IPS DF 6.9 (cell line): ENCODE data around the gene STARD9.

ENCODE experiments used
- DNase-seq: peaks from one replicate; pipeline ENCODE4 v3.0.0-alpha.2; 2013; ENCODE audit warnings: low read depth, low spot score
- H3K27ac ChIP-seq: one replicate; pipeline ENCODE4 v1.5.1; 2013; ENCODE audit warnings: low read length, control low read depth
- H3K27me3 ChIP-seq: 2 replicates; pipeline ENCODE4 v1.6.1; 2013; ENCODE audit warnings: mild to moderate bottlenecking, low read length; ENCODE audit not compliant: control insufficient read depth, insufficient read depth
- H3K36me3 ChIP-seq: 2 replicates; pipeline ENCODE4 v1.6.1; 2013; ENCODE audit warnings: low read length; ENCODE audit not compliant: control insufficient read depth, insufficient read depth
- H3K4me1 ChIP-seq: 2 replicates; pipeline ENCODE4 v1.6.1; 2013; ENCODE audit warnings: low read length; ENCODE audit not compliant: control insufficient read depth, insufficient read depth
- H3K4me3 ChIP-seq: 2 replicates; pipeline ENCODE4 v1.5.1; 2013; ENCODE audit warnings: mild to moderate bottlenecking, low read length
- H3K9me3 ChIP-seq: 2 replicates; pipeline ENCODE4 v1.6.1; 2013; ENCODE audit warnings: low read length, inconsistent platforms; ENCODE audit not compliant: control insufficient read depth, insufficient read depth
- WGBS: extraction: QIAGEN DNeasy Blood & Tissue Kit; methylation state at CpG from one replicate; pipeline ENCODE4 v1.1.7; 2013; ENCODE audit warnings: mixed read lengths, missing lambda C conversion rate; ENCODE audit not compliant: insufficient read length, insufficient coverage; 5-methylcytosine and 5-hydroxymethylcytosine counted together

The STARD9 gene

DNA sequence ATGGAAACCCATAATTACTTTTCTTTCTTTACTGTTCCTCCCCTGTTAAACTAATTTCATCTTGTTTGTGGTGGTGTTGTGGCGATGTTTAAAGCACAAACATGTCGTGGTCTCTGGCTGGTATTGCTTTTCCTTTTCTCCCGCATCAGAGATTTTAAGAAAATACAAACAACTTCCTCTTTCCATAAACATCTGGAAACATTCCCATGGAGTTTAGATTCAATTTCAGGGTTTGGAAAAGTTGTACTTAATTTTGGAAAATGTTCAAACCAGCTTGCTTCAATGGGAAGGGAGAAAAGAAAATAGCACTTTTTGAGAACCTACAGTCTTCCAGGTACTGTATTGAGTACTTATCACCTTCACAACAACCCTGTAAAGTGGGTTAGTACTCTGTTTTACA is 30.4 kb downstream of the STARD9 start:
- WGBS, result no CpG with 5 or more reads among the region's 3 CpGs
- DNase-seq, result no peak
- Histone ChIP-seq H3K4me3 (no peak overlapping the region), H3K36me3 (no peaks in the 10 kb centered on the region), H3K4me1 (no peaks in the 10 kb centered on the region), H3K9me3 (no peaks in the 10 kb centered on the region), H3K27me3 (no peaks in the 10 kb centered on the region), H3K27ac (no peak overlapping the region)

DNA sequence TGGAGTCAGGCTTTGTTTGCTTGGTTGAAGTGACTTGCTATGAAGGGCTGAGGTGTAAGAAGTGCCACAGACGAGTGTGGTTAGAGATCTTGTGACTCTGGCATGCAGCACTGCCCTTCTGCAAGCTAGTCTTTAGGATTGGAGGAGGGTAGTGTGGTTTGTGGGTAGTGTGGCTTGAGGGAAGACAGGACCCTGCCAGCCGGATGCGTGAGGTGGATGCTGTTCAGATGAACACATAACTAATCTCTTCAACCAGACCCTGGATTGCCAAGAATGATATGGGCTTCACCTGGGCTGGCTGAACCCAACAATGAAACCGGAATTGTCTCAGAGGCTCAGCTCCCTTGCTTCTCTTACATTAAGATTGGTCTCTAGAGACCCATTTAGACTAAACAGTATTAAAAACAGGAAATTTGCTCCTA is 32.7 kb downstream of the STARD9 start:
- no peaks in the 10 kb centered on the region for H3K9me3 ChIP-seq
- H3K4me1 ChIP-seq, result no peaks in the 10 kb centered on the region
- H3K27me3 ChIP-seq, result no peaks in the 10 kb centered on the region
- H3K4me3 ChIP-seq, result no peak overlapping the region
- no peaks in the 10 kb centered on the region for H3K36me3 ChIP-seq
- DNase-seq, result no peak
- WGBS, result no CpG with 5 or more reads among the region's 4 CpGs
- no peak overlapping the region for H3K27ac ChIP-seq

DNA sequence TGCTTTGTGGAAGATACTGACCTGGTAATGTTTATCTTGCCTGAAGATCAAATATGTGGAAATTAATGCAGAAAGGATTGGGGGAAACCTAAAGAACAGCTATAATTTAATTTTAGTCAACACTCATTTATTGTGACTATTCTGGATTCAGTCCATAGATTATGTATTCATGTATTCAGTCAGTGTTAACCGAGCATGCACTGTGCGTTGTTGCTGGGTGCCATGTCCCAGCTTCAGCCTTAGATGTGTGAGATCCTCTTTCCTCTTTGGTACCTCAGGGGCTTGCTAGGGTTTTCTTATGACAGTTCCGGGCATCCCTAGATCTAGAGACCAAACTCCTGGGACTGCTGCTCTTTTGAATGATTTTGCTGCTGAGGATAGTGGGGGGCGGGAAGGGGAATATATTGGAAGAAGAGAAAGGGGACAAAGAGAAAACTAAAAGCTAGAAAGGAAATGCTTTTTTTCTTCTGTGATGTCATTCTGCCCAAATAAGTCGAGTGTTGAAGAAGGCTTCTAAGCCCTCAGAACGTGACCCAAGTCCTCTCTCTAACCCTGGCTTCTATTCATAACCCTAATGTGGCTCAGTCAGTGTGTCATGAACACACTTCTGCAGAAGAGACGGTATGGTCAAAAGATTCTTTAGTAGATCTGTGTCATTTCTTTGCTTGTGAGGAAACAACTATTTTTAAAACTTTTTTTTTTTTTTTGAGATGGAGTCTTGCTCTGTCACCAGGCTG is 33.5 kb downstream of the STARD9 start:
- Histone ChIP-seq H3K27me3 (no peaks in the 10 kb centered on the region), H3K4me3 (no peak overlapping the region), H3K9me3 (no peaks in the 10 kb centered on the region), H3K36me3 (no peaks in the 10 kb centered on the region), H3K27ac (no peak overlapping the region), H3K4me1 (no peaks in the 10 kb centered on the region)
- no CpG with 5 or more reads among the region's 7 CpGs for WGBS
- DNase-seq, result no peak

DNA sequence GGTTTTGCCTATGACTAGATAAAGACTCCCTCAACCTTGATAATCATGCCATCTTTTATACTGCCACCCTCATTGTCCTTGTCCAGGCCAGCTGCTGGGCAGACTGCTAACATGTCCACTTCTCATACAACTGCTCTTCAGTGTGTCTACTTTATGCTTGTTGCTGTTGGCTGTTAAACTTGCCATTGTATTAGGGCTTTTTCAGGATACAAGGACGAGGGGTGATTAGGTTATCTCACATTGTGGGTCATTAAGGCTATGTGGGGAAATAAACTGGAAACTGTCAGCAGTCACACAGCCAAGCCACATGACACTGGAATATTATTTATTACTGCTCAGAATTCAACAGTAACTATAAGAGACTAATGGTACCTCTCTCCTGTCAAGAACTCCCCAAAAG is 36.1 kb downstream of the STARD9 start:
- Histone ChIP-seq H3K9me3 (no peaks in the 10 kb centered on the region), H3K27me3 (no peaks in the 10 kb centered on the region), H3K36me3 (no peaks in the 10 kb centered on the region), H3K27ac (no peak overlapping the region), H3K4me1 (no peaks in the 10 kb centered on the region), H3K4me3 (no peak overlapping the region)
- no CpG with 5 or more reads among the region's 1 CpG for WGBS
- no peak for DNase-seq

DNA sequence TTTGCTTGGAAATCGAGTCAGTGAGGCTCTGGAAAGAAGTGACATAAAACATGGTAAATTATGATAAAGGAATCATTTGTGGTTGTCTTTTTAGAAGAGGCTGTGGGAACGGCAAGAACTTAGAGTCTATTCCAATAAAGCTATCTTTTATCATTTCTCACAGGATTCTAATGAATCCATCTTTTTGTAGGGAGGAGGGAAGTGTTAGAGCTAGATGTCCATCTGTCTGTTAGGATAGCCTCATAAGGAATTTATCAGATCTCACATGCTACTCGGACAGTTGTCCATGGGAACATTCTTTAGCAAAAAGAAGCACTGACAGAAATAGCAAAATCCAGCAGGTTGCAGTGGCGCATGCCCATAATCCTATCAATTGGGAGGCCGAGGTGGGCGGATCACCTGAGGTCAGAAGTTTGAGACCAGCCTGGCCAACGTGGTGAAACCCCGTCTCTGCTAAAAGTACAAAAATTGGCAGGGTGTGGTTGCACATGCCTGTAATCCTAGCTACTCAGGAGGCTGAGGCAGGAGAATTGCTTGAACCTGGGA is 37.0 kb downstream of the STARD9 start:
- H3K27ac ChIP-seq, result no peak overlapping the region
- WGBS, result no CpG with 5 or more reads among the region's 8 CpGs

DNA sequence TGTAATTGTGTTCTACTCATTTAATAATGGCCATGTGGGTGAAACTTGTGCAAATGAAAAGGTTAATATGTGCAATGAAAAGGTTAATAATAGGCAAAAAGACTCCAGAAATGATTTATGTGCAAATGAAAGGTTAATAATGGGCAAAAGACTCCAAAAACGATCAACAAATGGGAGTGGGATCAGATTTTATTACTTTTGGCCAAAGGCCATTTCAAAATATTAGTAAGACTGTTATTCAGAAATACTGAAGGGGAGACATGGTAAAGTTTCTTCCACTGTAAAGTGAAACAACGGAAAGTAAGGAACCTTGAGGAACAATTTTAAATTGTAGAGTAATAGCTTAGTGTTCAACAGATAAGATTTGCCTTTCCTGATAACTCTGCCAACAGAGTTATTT is 40.7 kb downstream of the STARD9 start:
- Histone ChIP-seq H3K36me3 (no peaks in the 10 kb centered on the region), H3K27ac (no peak overlapping the region), H3K27me3 (no peaks in the 10 kb centered on the region), H3K9me3 (no peaks in the 10 kb centered on the region), H3K4me1 (no peaks in the 10 kb centered on the region; the same call in 1 of the 2 replicates), H3K4me3 (no peak overlapping the region)
- DNase-seq, result no peak
- no CpG with 5 or more reads among the region's 2 CpGs for WGBS

More for the DNA sequence above, 37.0 kb downstream of the STARD9 start:
- H3K27me3 ChIP-seq, result no peaks in the 10 kb centered on the region
- DNase-seq, result no peak
- H3K9me3 ChIP-seq, result no peaks in the 10 kb centered on the region
- no peak overlapping the region for H3K4me3 ChIP-seq
- H3K36me3 ChIP-seq, result no peaks in the 10 kb centered on the region
- no peaks in the 10 kb centered on the region; the same call in 1 of the 2 replicates for H3K4me1 ChIP-seq

DNA sequence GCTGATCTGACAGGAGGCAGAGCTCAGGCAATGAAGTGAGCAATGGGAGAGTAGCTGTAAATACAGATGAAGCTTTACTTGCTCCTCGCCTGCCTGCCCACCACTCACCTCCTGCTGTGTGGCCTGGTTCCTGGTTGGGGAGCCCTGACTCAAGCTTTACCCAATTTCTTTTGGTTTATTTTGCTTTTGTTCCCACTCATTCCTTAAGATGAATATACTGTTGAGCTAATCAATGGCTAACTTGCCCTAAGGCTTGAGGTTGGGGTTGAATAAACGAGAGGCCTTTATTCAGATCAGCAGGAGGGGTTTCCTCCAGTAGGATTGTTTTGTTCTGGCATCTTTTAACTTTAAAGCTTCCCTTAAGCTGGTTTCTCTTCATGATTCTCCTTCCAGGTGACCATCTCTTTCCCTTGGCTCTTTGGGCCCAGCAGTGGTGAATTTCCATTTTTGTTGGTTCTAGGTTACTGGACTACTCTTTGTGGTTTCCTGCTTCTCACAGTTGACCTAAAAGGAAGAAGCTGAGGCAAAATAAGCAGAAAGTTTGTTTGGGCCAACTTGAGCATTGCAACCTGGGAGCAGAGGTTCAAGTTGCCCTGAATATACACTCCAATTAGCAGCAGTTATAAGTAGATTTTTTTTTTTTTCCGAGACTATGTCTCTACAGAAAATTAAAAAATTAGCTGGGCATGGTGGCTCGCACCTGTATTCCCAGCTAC is 44.4 kb downstream of the STARD9 start:
- peak; percentile 45 for DNase-seq
- no peaks in the 10 kb centered on the region for H3K9me3 ChIP-seq
- H3K27me3 ChIP-seq, result no peaks in the 10 kb centered on the region
- H3K4me3 ChIP-seq, result no peak overlapping the region
- H3K4me1 ChIP-seq, result no peaks in the 10 kb centered on the region; the same call in 1 of the 2 replicates
- no CpG with 5 or more reads among the region's 4 CpGs for WGBS
- no peaks in the 10 kb centered on the region for H3K36me3 ChIP-seq
- no peak overlapping the region for H3K27ac ChIP-seq

DNA sequence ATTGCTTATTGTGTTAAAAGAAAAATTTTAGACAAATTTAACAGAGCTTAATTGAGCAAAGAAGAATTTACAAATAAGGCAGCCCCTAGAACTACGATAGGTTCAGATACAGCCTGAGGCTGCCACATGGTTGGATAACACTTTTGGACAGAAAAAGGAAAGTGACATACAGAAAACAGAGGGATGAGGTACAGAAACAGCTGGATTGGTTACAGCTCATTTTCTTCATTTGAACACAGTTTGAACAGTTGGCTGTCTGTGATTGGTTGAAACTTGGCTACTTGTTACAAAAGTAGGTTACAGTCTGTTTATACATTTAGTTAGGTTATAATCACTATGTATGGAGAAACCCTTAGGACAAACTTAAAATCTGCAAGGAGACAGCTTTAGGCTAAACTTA is 46.0 kb downstream of the STARD9 start:
- H3K4me3 ChIP-seq, result no peak overlapping the region
- DNase-seq, result no peak
- no peaks in the 10 kb centered on the region for H3K9me3 ChIP-seq
- no peaks in the 10 kb centered on the region; the same call in 1 of the 2 replicates for H3K4me1 ChIP-seq
- no peak overlapping the region for H3K27ac ChIP-seq
- no CpG with 5 or more reads among the region's 1 CpG for WGBS
- H3K36me3 ChIP-seq, result no peaks in the 10 kb centered on the region
- no peaks in the 10 kb centered on the region for H3K27me3 ChIP-seq

DNA sequence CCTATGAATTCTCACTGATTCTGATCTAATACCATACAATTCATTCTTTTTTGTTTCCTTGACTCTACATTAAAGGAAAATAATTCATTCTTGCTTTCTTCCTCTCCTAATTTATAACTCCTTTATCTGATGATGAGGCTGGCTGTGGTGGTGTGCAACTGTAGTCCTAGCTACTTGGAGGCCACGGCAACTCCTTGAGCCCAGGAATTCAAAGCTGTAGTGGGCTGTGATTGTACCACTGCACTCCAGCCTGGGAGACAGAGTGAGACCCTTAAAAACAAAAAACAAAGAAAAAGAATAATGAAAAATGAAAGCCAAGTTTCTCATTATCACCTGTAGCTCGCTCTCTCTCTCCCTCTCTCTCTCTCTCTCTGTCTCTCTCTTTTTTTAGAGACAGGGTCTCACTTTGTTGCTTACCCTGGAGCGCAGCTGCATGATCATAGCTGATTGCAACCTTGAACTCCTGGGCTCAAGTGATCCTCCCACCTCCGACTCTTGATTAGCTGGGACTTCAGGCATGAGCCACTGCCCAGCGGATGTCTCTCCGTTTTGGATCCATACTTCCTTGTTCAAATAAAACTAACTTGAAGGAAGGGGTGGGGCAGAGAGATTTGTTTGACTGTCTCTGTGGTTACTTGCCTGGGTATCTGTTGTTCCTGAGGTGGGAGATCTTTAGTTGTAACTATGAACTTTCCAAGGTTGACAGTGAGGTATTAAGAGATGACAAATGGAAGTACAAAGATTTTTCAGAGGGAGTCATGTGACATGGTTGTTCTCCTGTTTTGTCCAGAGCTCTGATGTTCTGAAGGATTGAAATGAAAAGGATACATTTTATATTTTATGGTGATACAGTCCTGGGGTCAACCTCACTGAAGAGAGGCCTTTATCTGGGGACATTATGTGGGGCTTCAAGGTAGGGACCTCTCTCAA is 46.9 kb downstream of the STARD9 start:
- H3K27ac ChIP-seq, result no peak overlapping the region

DNA sequence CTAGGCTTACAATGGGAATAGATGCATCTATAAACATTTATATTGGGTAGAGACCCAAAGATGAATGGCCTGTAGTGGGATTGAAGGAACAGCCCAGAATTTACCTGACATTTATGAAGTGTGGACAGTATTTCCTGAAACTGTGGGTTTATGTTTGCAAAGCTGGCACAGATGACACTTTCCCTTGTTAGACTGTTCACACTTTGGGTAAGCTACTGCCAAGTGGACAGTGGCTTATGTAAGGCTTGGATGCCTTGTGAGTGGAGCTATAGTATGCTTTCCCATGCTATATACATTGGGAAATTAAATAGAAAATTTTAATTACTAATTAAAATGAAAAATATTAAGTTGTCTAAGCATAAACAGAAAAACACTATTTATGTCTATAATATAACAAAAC is 48.5 kb downstream of the STARD9 start:
- no peak for DNase-seq
- H3K27ac ChIP-seq, result no peak overlapping the region
- no peaks in the 10 kb centered on the region for H3K4me1 ChIP-seq
- H3K36me3 ChIP-seq, result no peaks in the 10 kb centered on the region
- H3K27me3 ChIP-seq, result no peaks in the 10 kb centered on the region
- H3K9me3 ChIP-seq, result no peaks in the 10 kb centered on the region
- H3K4me3 ChIP-seq, result no peak overlapping the region

More for the DNA sequence above, 46.9 kb downstream of the STARD9 start:
- Histone ChIP-seq H3K9me3 (no peaks in the 10 kb centered on the region), H3K36me3 (no peaks in the 10 kb centered on the region), H3K27me3 (no peaks in the 10 kb centered on the region), H3K4me1 (no peaks in the 10 kb centered on the region; the same call in 1 of the 2 replicates), H3K4me3 (no peak overlapping the region)
- DNase-seq, result no peak
- no CpG with 5 or more reads among the region's 6 CpGs for WGBS
